Endodermal cell (in vitro differentiated cells): Measurements from ENCODE around the gene CRPPA. TPM values are rescaled to one million over a fixed set of nuclear protein-coding genes. Genes with fewer than 3 reads are reported as not detected.
A peak's percentile ranks its signal among the peaks of the same experiment; 100 is the strongest.

Experiments
- DNase-seq: peaks from one replicate; pipeline ENCODE4 v3.0.0-alpha.2; 2017
- H3K27ac ChIP-seq: 2 replicates; pipeline ENCODE4 v1.5.1; 2013; ENCODE audit warnings: mild to moderate bottlenecking, low read depth, low read length, moderate library complexity
- H3K27me3 ChIP-seq: 2 replicates; pipeline ENCODE4 v1.6.1; 2013; ENCODE audit warnings: mild to moderate bottlenecking, low read length, moderate library complexity; ENCODE audit not compliant: insufficient read depth, control insufficient read depth, poor library complexity, severe bottlenecking
- H3K36me3 ChIP-seq: 2 replicates; pipeline ENCODE4 v1.7.0; 2013; ENCODE audit warnings: mild to moderate bottlenecking, low read length, moderate library complexity; ENCODE audit not compliant: control insufficient read depth, insufficient read depth
- H3K4me1 ChIP-seq: one replicate; pipeline ENCODE4 v1.7.0; 2013; ENCODE audit warnings: low read length; ENCODE audit not compliant: control insufficient read depth, insufficient read depth
- H3K4me3 ChIP-seq: 2 replicates; pipeline ENCODE4 v1.5.1; 2013; ENCODE audit warnings: mild to moderate bottlenecking, low read length, moderate library complexity
- H3K9ac ChIP-seq: 2 replicates; pipeline ENCODE4 v1.6.1; 2013; ENCODE audit warnings: mild to moderate bottlenecking, low read length, moderate library complexity; ENCODE audit not compliant: poor library complexity, severe bottlenecking; ENCODE audit errors: extremely low read depth
- H3K9me3 ChIP-seq: 2 replicates; pipeline ENCODE4 v1.6.1; 2013; ENCODE audit warnings: mild to moderate bottlenecking, low read length, moderate library complexity; ENCODE audit not compliant: control insufficient read depth
- H3K27ac Mint-ChIP-seq: 2 replicates; pipeline ENCODE4 v1.8.0; 2020; ENCODE audit warnings: mixed read lengths
- H3K27me3 Mint-ChIP-seq: 2 replicates; pipeline ENCODE4 v1.8.0; 2021; ENCODE audit warnings: mild to moderate bottlenecking, mixed read lengths; ENCODE audit not compliant: insufficient read depth
- H3K36me3 Mint-ChIP-seq: 2 replicates; pipeline ENCODE4 v1.8.0; 2020; ENCODE audit warnings: low read depth, mixed read lengths
- H3K4me1 Mint-ChIP-seq: 2 replicates; pipeline ENCODE4 v1.8.0; 2020; ENCODE audit warnings: mixed read lengths
- H3K4me3 Mint-ChIP-seq: 2 replicates; pipeline ENCODE4 v1.8.0; 2020; ENCODE audit warnings: mild to moderate bottlenecking, moderate library complexity, mixed read lengths
- H3K9me3 Mint-ChIP-seq: 2 replicates; pipeline ENCODE4 v1.8.0; 2020; ENCODE audit warnings: mild to moderate bottlenecking, mixed read lengths
- CTCF ChIP-seq: fragments of 200-600 bp; sonication (generic); conservative IDR thresholded peaks from 2 replicates; pipeline ENCODE4 v1.5.0; 2021; ENCODE audit warnings: antibody characterized with exemption, mild to moderate bottlenecking
- WGBS, 2 experiments: methylation state at CpG; one replicate each; pipeline versions ENCODE4 v1.1.5 to v1.1.7; 2013; ENCODE audit warnings: missing lambda C conversion rate in 2 of 2, mixed read lengths in 1 of 2; ENCODE audit not compliant: insufficient coverage in 1 of 2, insufficient read length in 1 of 2; 5-methylcytosine and 5-hydroxymethylcytosine counted together
- total RNA-seq, 2 donors: library from RNA; stranded (reverse); fragmentation: NEBNext Ultra II Directional in 1 of 2; extraction: Animal tissue kit (Norgen Biotek cat#: 25700) in 1 of 2; gene quantifications; 2 replicates in 1 of 2; 3 replicates in 1 of 2; pipeline ENCODE4 v1.2.1, GENCODE V29; 2021

Gene CRPPA
- total RNA-seq, 2 donors from 2014 or later = 3.7 to 5.4 TPM

GRCh38 chr7:16422103-16422435, 731 bp upstream of the CRPPA start:
- 64 to 100% methylated on average over 1 of the region's 1 CpG for WGBS, 2 experiments
- Histone ChIP-seq H3K4me3 (peak overlapping the region; percentile 67), H3K27me3 (no peaks in the 10 kb centered on the region), H3K4me1 (no peaks in the 10 kb centered on the region), H3K9ac (no peak overlapping the region), H3K36me3 (no peaks in the 10 kb centered on the region), H3K9me3 (peaks cover 17% of the 10 kb centered on the region), H3K27ac (no peak overlapping the region)
- peaks cover 23% of the 10 kb centered on the region for H3K4me1 Mint-ChIP-seq
- H3K27ac Mint-ChIP-seq = no peak overlapping the region
- no peaks in the 10 kb centered on the region for H3K9me3 Mint-ChIP-seq
- H3K4me3 Mint-ChIP-seq = peak overlapping the region; percentile 68
- H3K27me3 Mint-ChIP-seq = peaks cover 4% of the 10 kb centered on the region
- no peak for TF ChIP-seq CTCF
- no peak for DNase-seq
- H3K36me3 Mint-ChIP-seq = no peaks in the 10 kb centered on the region

GRCh38 chr7:16420649-16421332, 547 bp downstream of the CRPPA start:
- DNase-seq = peak; percentile 90
- no peaks in the 10 kb centered on the region for H3K27me3 ChIP-seq
- no peaks in the 10 kb centered on the region for H3K4me1 ChIP-seq
- TF ChIP-seq CTCF = peak; percentile 72
- H3K4me3 Mint-ChIP-seq = peak overlapping the region; percentile 68
- peaks cover 19% of the 10 kb centered on the region for H3K9me3 ChIP-seq
- H3K9me3 Mint-ChIP-seq = peaks cover 3% of the 10 kb centered on the region
- peak overlapping the region; percentile 67 for H3K4me3 ChIP-seq
- H3K36me3 ChIP-seq = no peaks in the 10 kb centered on the region
- peak overlapping the region; percentile 58 for H3K27ac ChIP-seq
- peaks cover 5% of the 10 kb centered on the region for H3K27me3 Mint-ChIP-seq
- no peaks in the 10 kb centered on the region for H3K36me3 Mint-ChIP-seq
- H3K9ac ChIP-seq = peak overlapping the region; percentile 45
- WGBS, 2 experiments = 0 to 12% methylated on average over 2 to 56 of the region's 56 CpGs
- H3K4me1 Mint-ChIP-seq = peaks cover 23% of the 10 kb centered on the region
- H3K27ac Mint-ChIP-seq = peak overlapping the region; percentile 85

- Mint-ChIP-seq H3K9me3 (peaks cover 3% of the 10 kb centered on the region), H3K27me3 (peaks cover 5% of the 10 kb centered on the region), H3K36me3 (no peaks in the 10 kb centered on the region), H3K4me3 (peak overlapping the region; percentile 68), H3K4me1 (peaks cover 26% of the 10 kb centered on the region), H3K27ac (peak overlapping the region; percentile 85)
- Histone ChIP-seq H3K9ac (no peak overlapping the region), H3K27ac (no peak overlapping the region), H3K4me3 (peak overlapping the region; percentile 67), H3K27me3 (no peaks in the 10 kb centered on the region), H3K9me3 (peaks cover 19% of the 10 kb centered on the region), H3K4me1 (no peaks in the 10 kb centered on the region), H3K36me3 (no peaks in the 10 kb centered on the region)
- no peak for DNase-seq
- TF ChIP-seq CTCF = no peak
- 42 to 73% methylated on average over 1 to 3 of the region's 3 CpGs for WGBS, 2 experiments
Observed at GRCh38 chr7:16420329-16420648, 1.0 kb downstream of the CRPPA start.
